Thoracic aorta (tissue), 2 donors: ENCODE measurements around the gene TNFSF13. TPM values are rescaled to one million over a fixed set of nuclear protein-coding genes. Genes with fewer than 3 reads are reported as not detected.
"Not testable (repeated sequence)": the region's sequence is repeated elsewhere in the genome, so short reads cannot be mapped to it uniquely, and the experiment has no call there.

Experiments used
- ATAC-seq: fragments of 150-250 bp; one replicate; pipeline ENCODE4 v1.8.0; 2017; ENCODE audit warnings: low read depth; ENCODE audit not compliant: insufficient number of reproducible peaks, low FRiP score
- DNase-seq: peaks from one replicate; pipeline ENCODE4 v3.0.0-alpha.2; 2020; ENCODE audit warnings: low spot score
- H3K27ac ChIP-seq, 2 donors: fragments of 200-600 bp; sonication (generic); 1 replicate in 1 of 2; 2 replicates in 1 of 2; pipeline ENCODE4 v1.5.1; 2016; ENCODE audit warnings: mild to moderate bottlenecking in 2 of 2, moderate library complexity in 2 of 2
- H3K27me3 ChIP-seq: fragments of 200-600 bp; sonication (generic); replicated peaks from 2 replicates; pipeline ENCODE4 v1.6.0; 2016; ENCODE audit warnings: mild to moderate bottlenecking; ENCODE audit not compliant: insufficient read depth
- H3K36me3 ChIP-seq: fragments of 200-600 bp; sonication (generic); one replicate; pipeline ENCODE4 v1.5.1; 2016
- H3K4me1 ChIP-seq, 2 donors: fragments of 200-600 bp; sonication (generic); 1 replicate in 1 of 2; 2 replicates in 1 of 2; pipeline versions ENCODE4 v1.5.1 to v1.6.0; 2016; ENCODE audit warnings: low read depth in 2 of 2, mild to moderate bottlenecking in 1 of 2; ENCODE audit not compliant: control insufficient read depth in 1 of 2
- H3K4me3 ChIP-seq: fragments of 200-600 bp; sonication (generic); 2 replicates; pipeline ENCODE4 v1.5.1; 2016; ENCODE audit warnings: mild to moderate bottlenecking
- H3K9me3 ChIP-seq: fragments of 200-600 bp; sonication (generic); 2 replicates; pipeline ENCODE4 v1.5.1; 2016
- CTCF ChIP-seq: fragments of 200-600 bp; sonication (generic); IDR thresholded peaks from one replicate; pipeline ENCODE4 v1.5.1; 2019; ENCODE audit warnings: antibody characterized with exemption
- total RNA-seq, 2 donors: library from RNA; depleted of rRNA; stranded (reverse); fragments of >200 nt; gene quantifications; one replicate each; pipeline versions ENCODE4 v1.1.0 to v1.2.3, GENCODE V29; 2016

TNFSF13 gene
- total RNA-seq, 2 donors from 2014 or later = 40.5 to 49.2 TPM

- TF ChIP-seq CTCF = no peak
- H3K4me1 ChIP-seq = peaks cover 0 to 22% of the 10 kb centered on the region in 2 donors
- H3K27ac ChIP-seq = no peak overlapping the region
- ATAC-seq = no peak
- no peak overlapping the region for H3K4me3 ChIP-seq
- DNase-seq = no peak
- H3K27me3 ChIP-seq = no peaks in the 10 kb centered on the region
- no peaks in the 10 kb centered on the region for H3K9me3 ChIP-seq
- peaks cover 40% of the 10 kb centered on the region for H3K36me3 ChIP-seq
Measured at GRCh38 chr17:7590743-7591142, 32.2 kb downstream of the TNFSF13 start.

GRCh38 chr17:7591596-7591995 lies 33.0 kb downstream of the TNFSF13 start:
- H3K9me3 ChIP-seq = no peaks in the 10 kb centered on the region
- H3K4me3 ChIP-seq = no peak overlapping the region
- H3K4me1 ChIP-seq = peaks cover 0 to 22% of the 10 kb centered on the region in 2 donors
- H3K36me3 ChIP-seq = peaks cover 49% of the 10 kb centered on the region
- DNase-seq (no peak), ATAC-seq (no peak)
- no peak overlapping the region for H3K27ac ChIP-seq
- no peaks in the 10 kb centered on the region for H3K27me3 ChIP-seq
- TF ChIP-seq CTCF = no peak

- no peaks in the 10 kb centered on the region for H3K27me3 ChIP-seq
- no peak overlapping the region for H3K4me3 ChIP-seq
- no peak overlapping the region for H3K27ac ChIP-seq
- H3K9me3 ChIP-seq = no peaks in the 10 kb centered on the region
- peaks cover 0 to 22% of the 10 kb centered on the region in 2 donors for H3K4me1 ChIP-seq
- ATAC-seq = no peak
- no peak for TF ChIP-seq CTCF
- H3K36me3 ChIP-seq = peaks cover 58% of the 10 kb centered on the region
- DNase-seq = no peak
Measured at GRCh38 chr17:7592422-7593021, 34.0 kb downstream of the TNFSF13 start.

GRCh38 chr17:7593296-7593695 lies 34.7 kb downstream of the TNFSF13 start:
- no peak for ATAC-seq
- DNase-seq = no peak
- Histone ChIP-seq H3K4me1 (peaks cover 0 to 15% of the 10 kb centered on the region in 2 donors), H3K36me3 (peaks cover 59% of the 10 kb centered on the region), H3K27me3 (no peaks in the 10 kb centered on the region), H3K27ac (no peak overlapping the region), H3K4me3 (no peak overlapping the region), H3K9me3 (no peaks in the 10 kb centered on the region)
- TF ChIP-seq CTCF = no peak

GRCh38 chr17:7597561-7597960 lies 39.0 kb downstream of the TNFSF13 start:
- H3K27me3 ChIP-seq, H3K4me1 ChIP-seq, ATAC-seq, H3K27ac ChIP-seq, DNase-seq, H3K9me3 ChIP-seq, H3K4me3 ChIP-seq: not testable (repeated sequence)
- H3K36me3 ChIP-seq = peaks cover 88% of the 10 kb centered on the region

- H3K27me3 ChIP-seq = no peaks in the 10 kb centered on the region
- ATAC-seq = no peak
- H3K27ac ChIP-seq = no peak overlapping the region
- H3K4me3 ChIP-seq = no peak overlapping the region
- TF ChIP-seq CTCF = no peak
- H3K36me3 ChIP-seq = peaks cover 43% of the 10 kb centered on the region
- no peak for DNase-seq
- peaks cover 3 to 9% of the 10 kb centered on the region in 2 donors for H3K4me1 ChIP-seq
- H3K9me3 ChIP-seq = no peaks in the 10 kb centered on the region
Measured at GRCh38 chr17:7606280-7606679, 47.7 kb downstream of the TNFSF13 start.
